ENCODE data around the gene MACROD2.

DNA sequence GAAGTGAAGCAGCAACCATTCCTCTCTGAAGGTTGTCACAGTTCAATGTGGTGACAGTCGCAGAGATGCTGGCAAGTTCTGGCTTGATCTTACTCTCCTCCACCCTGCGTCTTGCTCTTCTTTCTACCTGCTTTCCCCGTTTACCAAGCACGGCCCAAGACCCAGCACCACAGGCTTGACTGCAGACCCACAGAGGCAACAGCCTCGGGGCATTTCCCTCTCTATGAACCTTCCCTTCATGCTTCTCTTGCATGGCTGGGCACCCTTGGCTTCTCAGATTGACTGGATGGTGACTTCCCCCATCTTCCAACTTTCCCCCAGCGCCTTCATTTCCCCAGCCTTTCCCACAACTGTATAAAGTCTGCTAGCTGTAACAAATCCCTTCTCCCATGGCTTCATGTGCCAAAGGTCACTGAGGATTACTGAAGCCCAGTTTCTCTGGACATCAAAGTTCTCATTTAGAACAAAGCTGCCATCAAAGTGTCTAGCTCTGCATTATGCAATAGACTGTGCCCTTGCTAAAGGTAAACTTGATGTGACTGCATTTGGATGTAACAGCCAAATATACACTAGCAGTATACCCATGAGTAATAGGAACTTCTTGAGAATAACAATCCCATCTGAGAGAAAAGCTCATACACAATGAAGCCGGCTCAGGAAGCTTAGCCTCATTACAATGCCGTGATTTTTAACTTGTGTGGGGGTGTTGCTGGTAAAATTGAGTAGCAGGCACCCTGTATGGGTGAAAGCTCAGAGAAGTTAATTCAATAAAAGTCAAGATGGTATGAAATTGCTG lies 1065.1 kb downstream of the MACROD2 start:
- TF ChIP-seq, protein P1, sequence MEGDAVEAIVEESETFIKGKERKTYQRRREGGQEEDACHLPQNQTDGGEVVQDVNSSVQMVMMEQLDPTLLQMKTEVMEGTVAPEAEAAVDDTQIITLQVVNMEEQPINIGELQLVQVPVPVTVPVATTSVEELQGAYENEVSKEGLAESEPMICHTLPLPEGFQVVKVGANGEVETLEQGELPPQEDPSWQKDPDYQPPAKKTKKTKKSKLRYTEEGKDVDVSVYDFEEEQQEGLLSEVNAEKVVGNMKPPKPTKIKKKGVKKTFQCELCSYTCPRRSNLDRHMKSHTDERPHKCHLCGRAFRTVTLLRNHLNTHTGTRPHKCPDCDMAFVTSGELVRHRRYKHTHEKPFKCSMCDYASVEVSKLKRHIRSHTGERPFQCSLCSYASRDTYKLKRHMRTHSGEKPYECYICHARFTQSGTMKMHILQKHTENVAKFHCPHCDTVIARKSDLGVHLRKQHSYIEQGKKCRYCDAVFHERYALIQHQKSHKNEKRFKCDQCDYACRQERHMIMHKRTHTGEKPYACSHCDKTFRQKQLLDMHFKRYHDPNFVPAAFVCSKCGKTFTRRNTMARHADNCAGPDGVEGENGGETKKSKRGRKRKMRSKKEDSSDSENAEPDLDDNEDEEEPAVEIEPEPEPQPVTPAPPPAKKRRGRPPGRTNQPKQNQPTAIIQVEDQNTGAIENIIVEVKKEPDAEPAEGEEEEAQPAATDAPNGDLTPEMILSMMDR (IDR thresholded peaks at IDR 0.05), result no peak
- TF ChIP-seq POLR2A (IDR thresholded peaks at IDR 0.05), result no peak
